ENCODE measurements around the gene COL6A3.

The COL6A3 gene, protein sequence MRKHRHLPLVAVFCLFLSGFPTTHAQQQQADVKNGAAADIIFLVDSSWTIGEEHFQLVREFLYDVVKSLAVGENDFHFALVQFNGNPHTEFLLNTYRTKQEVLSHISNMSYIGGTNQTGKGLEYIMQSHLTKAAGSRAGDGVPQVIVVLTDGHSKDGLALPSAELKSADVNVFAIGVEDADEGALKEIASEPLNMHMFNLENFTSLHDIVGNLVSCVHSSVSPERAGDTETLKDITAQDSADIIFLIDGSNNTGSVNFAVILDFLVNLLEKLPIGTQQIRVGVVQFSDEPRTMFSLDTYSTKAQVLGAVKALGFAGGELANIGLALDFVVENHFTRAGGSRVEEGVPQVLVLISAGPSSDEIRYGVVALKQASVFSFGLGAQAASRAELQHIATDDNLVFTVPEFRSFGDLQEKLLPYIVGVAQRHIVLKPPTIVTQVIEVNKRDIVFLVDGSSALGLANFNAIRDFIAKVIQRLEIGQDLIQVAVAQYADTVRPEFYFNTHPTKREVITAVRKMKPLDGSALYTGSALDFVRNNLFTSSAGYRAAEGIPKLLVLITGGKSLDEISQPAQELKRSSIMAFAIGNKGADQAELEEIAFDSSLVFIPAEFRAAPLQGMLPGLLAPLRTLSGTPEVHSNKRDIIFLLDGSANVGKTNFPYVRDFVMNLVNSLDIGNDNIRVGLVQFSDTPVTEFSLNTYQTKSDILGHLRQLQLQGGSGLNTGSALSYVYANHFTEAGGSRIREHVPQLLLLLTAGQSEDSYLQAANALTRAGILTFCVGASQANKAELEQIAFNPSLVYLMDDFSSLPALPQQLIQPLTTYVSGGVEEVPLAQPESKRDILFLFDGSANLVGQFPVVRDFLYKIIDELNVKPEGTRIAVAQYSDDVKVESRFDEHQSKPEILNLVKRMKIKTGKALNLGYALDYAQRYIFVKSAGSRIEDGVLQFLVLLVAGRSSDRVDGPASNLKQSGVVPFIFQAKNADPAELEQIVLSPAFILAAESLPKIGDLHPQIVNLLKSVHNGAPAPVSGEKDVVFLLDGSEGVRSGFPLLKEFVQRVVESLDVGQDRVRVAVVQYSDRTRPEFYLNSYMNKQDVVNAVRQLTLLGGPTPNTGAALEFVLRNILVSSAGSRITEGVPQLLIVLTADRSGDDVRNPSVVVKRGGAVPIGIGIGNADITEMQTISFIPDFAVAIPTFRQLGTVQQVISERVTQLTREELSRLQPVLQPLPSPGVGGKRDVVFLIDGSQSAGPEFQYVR (N-terminal part only)

DNA sequence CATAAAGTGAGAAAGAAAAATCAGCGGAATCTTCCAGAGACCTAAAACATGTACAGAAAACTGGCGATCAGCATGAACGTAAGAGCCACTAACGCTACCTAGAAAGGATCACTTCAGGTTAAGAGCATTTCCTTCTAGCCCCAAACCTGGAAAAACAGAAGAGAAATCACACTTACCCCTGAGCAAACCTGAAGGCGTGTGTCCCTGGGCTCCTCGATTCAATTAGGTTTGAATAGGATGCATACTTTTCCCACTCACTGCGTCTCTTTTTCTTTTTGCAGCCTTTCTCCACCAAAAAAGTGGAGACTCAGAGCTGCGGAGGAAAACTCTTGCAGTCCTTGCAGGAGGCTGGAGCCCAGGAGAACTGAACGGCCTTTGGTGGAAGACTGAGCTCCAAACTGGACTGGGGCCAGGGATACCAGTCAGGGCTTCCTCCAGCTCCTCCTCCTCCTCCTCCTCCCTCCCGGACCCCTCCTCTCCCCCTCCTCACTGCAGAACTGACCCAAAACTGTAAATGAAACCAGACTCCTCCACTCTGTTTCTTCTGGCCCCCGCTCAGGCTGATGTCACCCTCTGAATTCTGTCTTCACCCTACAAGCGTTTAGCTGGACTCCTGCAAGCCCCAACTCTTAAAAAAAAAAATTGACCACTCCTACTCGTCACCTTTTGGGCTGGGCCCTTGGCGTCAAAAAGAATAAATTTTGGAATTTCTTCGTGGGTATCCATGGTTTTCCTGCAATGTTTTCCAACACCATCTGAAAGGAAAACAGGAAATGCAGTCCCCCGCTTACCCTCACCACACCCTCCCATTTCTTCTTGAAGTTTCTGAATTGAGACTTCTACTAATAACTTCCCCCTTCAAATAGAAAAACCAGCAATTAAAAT is at the start of gene COL6A3:
Gene COL6A3, minus strand, starts transcription at position 388 of the 885 bp plus-strand sequence. CDS start 17,347 bp downstream, outside the sequence.
- Histone ChIP-seq H3K4me1 (ENCODE audit: control insufficient read depth in 5 of 5, insufficient read depth in 5 of 5, low read length in 5 of 5) (peaks cover 0 to 45% (median 29%) of the 10 kb centered on the region in 5 donors), H3K27ac (ENCODE audit: low read depth, low read length) (peak within 1 kb of the TSS; percentile 91), H3K9me3 (ENCODE audit: control insufficient read depth in 5 of 5, low read length in 5 of 5) (no peaks in the 10 kb centered on the region), H3K27me3 (ENCODE audit: control insufficient read depth in 5 of 5, insufficient read depth in 4 of 5, low read length in 5 of 5) (peaks cover 0 to 18% (median 0%) of the 10 kb centered on the region in 5 donors), H3K36me3 (ENCODE audit: control insufficient read depth in 5 of 5, insufficient read depth in 5 of 5, low read length in 5 of 5) (no peaks in the 10 kb centered on the region), H3K4me3 (ENCODE audit: low read depth in 1 of 5, low read length in 5 of 5) (peak within 1 kb of the TSS; percentile 68 to 88 (median 69)), H3K9ac (ENCODE audit: low read length in 5 of 5) (peak within 1 kb of the TSS; percentile 39 to 73 (median 56))

DNA sequence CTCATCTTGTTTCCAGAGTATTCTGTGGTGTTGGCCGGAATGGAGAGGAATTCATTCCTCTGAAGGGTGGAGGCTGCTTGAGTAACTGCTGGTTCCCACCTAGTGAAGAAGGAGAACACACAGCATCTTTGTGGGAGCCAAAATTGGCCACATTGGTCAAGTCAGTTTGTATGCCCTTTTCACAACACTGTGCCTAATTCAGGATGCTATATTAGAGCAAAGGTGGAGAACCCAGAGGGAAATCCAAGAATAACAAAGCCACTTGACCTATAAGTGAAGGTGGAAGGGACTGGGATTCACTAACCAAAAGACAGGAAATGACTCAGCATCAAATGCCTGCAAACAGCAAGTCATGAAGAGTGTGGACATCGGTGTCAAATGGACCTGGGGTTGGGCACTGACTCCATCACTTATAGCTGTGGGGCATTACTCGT is 45.8 kb upstream of the COL6A3 start:
- Histone ChIP-seq H3K9me3 (ENCODE audit: control insufficient read depth in 5 of 5, low read length in 5 of 5) (no peaks in the 10 kb centered on the region), H3K27ac (ENCODE audit: low read depth, low read length) (no peak overlapping the region), H3K9ac (ENCODE audit: low read length in 5 of 5) (no peak overlapping the region), H3K4me3 (ENCODE audit: low read depth in 1 of 5, low read length in 5 of 5) (no peak overlapping the region), H3K27me3 (ENCODE audit: control insufficient read depth in 5 of 5, insufficient read depth in 4 of 5, low read length in 5 of 5) (peaks cover 0 to 4% (median 0%) of the 10 kb centered on the region in 5 donors), H3K4me1 (ENCODE audit: control insufficient read depth in 5 of 5, insufficient read depth in 5 of 5, low read length in 5 of 5) (no peaks in the 10 kb centered on the region), H3K36me3 (ENCODE audit: control insufficient read depth in 5 of 5, insufficient read depth in 5 of 5, low read length in 5 of 5) (no peaks in the 10 kb centered on the region)

DNA sequence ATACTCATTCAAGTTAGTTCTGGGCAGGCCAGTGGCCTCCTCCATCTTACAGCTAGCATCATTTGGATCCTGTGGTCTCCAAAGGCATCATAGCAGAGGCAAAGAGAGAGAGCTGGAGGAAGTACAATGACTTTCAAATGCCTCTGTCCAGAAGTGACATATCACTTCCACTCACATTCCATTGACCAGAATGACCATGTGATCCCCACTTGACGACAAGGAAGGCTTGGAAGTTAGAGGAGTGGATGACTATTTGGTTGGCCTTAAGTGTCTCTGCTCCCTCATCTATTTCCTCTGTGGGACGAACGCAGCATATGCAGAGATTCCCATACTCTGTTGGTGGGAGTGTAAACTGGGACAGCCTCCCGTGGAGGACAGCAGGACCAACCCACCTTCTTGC is 45.3 kb upstream of the COL6A3 start:
- H3K27me3 ChIP-seq (ENCODE audit: control insufficient read depth in 5 of 5, insufficient read depth in 4 of 5, low read length in 5 of 5): peaks cover 0 to 4% (median 0%) of the 10 kb centered on the region in 5 donors
- no peak overlapping the region for H3K27ac ChIP-seq (ENCODE audit: low read depth, low read length)
- H3K4me3 ChIP-seq (ENCODE audit: low read depth in 1 of 5, low read length in 5 of 5): no peak overlapping the region
- H3K36me3 ChIP-seq (ENCODE audit: control insufficient read depth in 5 of 5, insufficient read depth in 5 of 5, low read length in 5 of 5): no peaks in the 10 kb centered on the region
- no peak overlapping the region for H3K9ac ChIP-seq (ENCODE audit: low read length in 5 of 5)
- no peaks in the 10 kb centered on the region for H3K9me3 ChIP-seq (ENCODE audit: control insufficient read depth in 5 of 5, low read length in 5 of 5)
- H3K4me1 ChIP-seq (ENCODE audit: control insufficient read depth in 5 of 5, insufficient read depth in 5 of 5, low read length in 5 of 5): no peaks in the 10 kb centered on the region

DNA sequence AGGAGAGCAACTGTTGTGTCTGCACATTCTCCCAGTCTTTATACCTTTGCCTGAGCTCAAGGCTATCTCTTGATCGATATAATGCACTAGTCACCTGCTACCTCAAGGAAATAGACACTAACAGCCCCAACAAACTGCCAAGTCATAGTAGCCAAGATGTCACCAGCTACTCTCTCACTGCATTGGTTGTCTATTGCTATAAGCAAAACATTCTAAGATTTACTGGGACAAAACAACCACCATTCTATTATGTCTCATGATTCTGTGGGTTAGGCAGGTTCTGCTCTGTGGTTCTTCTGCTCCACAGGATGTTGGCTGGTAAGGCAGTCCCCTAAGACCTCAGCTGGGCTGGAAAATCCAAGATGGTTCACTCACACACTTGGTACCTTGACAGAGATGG is 44.6 kb upstream of the COL6A3 start:
- H3K27me3 ChIP-seq (ENCODE audit: control insufficient read depth in 5 of 5, insufficient read depth in 4 of 5, low read length in 5 of 5): peaks cover 0 to 6% (median 0%) of the 10 kb centered on the region in 5 donors
- H3K9me3 ChIP-seq (ENCODE audit: control insufficient read depth in 5 of 5, low read length in 5 of 5): no peaks in the 10 kb centered on the region
- H3K36me3 ChIP-seq (ENCODE audit: control insufficient read depth in 5 of 5, insufficient read depth in 5 of 5, low read length in 5 of 5): no peaks in the 10 kb centered on the region
- no peak overlapping the region for H3K9ac ChIP-seq (ENCODE audit: low read length in 5 of 5)
- H3K4me3 ChIP-seq (ENCODE audit: low read depth in 1 of 5, low read length in 5 of 5): no peak overlapping the region
- H3K27ac ChIP-seq (ENCODE audit: low read depth, low read length): no peak overlapping the region
- H3K4me1 ChIP-seq (ENCODE audit: control insufficient read depth in 5 of 5, insufficient read depth in 5 of 5, low read length in 5 of 5): no peaks in the 10 kb centered on the region

DNA sequence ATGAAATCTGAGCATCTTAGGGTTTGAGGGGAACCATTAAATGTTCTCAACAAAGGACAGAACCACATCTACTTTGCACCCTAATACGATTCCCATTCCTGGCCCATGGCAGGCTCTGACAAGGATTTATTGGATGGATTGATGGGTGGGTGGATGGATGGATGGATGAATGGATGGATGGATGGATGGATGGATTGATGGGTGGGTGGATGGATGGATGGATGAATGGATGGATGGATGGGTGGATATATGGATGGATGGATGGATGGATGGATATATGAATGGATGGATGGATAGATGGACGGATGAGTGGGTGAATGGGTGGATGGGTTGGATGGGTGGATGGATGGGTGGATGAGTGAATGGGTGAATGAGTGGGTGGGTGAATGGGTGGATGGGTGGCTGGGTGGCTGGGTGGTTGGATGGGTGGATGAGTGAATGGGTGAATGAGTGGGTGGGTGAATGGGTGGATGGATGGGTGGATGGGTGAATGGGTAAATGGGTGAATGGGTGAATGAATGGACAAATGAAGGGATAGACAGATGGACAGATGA is 43.5 kb upstream of the COL6A3 start:
- Histone ChIP-seq H3K4me1 (ENCODE audit: control insufficient read depth in 5 of 5, insufficient read depth in 5 of 5, low read length in 5 of 5) (peaks cover 0 to under 1% (median 0%) of the 10 kb centered on the region in 5 donors), H3K9me3 (ENCODE audit: control insufficient read depth in 5 of 5, low read length in 5 of 5) (no peaks in the 10 kb centered on the region), H3K27me3 (ENCODE audit: control insufficient read depth in 5 of 5, insufficient read depth in 4 of 5, low read length in 5 of 5) (peaks cover 0 to 7% (median 1%) of the 10 kb centered on the region in 5 donors), H3K36me3 (ENCODE audit: control insufficient read depth in 5 of 5, insufficient read depth in 5 of 5, low read length in 5 of 5) (no peaks in the 10 kb centered on the region), H3K4me3 (ENCODE audit: low read depth in 1 of 5, low read length in 5 of 5) (no peak overlapping the region), H3K27ac (ENCODE audit: low read depth, low read length) (no peak overlapping the region), H3K9ac (ENCODE audit: low read length in 5 of 5) (no peak overlapping the region)

DNA sequence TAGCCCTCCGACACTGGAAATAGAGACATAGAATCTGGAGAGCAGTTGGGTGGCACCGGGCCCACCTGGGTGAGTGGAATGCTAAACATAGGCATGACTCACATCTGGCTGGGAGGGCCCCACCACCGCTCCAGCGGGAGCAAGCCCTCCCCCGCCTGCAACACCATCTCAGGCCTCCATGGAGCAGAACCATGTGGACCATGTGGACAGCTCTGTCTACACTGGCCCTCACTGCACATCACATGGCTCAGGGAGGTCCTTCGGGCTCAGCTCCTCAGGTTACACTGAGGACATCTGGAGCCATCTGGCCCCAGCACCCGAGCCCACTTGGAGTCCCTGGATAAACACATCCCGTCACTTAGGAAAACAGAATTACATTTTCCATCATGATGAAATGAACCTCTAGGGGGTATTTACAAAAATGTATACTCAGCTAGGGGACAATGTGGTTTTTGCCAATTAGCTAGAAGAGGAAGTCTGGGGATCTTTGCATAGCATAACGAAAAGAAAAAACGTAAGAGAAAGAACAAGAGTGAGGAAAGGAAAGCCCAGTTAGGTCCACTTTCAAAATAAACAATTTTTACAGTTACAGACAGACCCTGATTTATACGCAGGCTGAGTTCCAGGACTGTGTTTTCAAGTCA is 42.4 kb upstream of the COL6A3 start:
- no peaks in the 10 kb centered on the region for H3K9me3 ChIP-seq (ENCODE audit: control insufficient read depth in 5 of 5, low read length in 5 of 5)
- no peak overlapping the region for H3K4me3 ChIP-seq (ENCODE audit: low read depth in 1 of 5, low read length in 5 of 5)
- H3K27ac ChIP-seq (ENCODE audit: low read depth, low read length): no peak overlapping the region
- no peaks in the 10 kb centered on the region for H3K36me3 ChIP-seq (ENCODE audit: control insufficient read depth in 5 of 5, insufficient read depth in 5 of 5, low read length in 5 of 5)
- H3K27me3 ChIP-seq (ENCODE audit: control insufficient read depth in 5 of 5, insufficient read depth in 4 of 5, low read length in 5 of 5): peaks cover 0 to 16% (median 10%) of the 10 kb centered on the region in 5 donors
- H3K4me1 ChIP-seq (ENCODE audit: control insufficient read depth in 5 of 5, insufficient read depth in 5 of 5, low read length in 5 of 5): peaks cover 1 to 7% (median 4%) of the 10 kb centered on the region in 5 donors
- no peak overlapping the region for H3K9ac ChIP-seq (ENCODE audit: low read length in 5 of 5)

DNA sequence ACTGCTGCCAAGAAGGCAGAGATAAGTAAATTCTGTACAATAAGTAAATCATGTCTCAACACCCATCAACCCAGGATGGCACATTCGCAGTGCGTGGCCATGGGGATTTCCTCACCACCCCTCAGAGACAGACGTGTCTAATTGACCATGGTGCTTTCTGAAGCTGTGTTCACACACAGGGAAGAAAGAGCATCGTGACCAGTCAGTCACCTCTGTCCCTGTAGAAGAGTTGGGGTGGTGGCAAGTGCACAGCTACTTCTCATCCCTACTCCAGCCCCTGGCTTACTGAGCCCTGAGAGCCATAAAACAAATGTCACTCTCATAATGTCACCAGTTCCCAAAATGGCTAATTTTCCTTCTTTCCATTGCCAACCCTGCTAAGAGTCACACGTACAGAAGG is 41.8 kb upstream of the COL6A3 start:
- Histone ChIP-seq H3K4me1 (ENCODE audit: control insufficient read depth in 5 of 5, insufficient read depth in 5 of 5, low read length in 5 of 5) (peaks cover 2 to 8% (median 7%) of the 10 kb centered on the region in 5 donors), H3K9me3 (ENCODE audit: control insufficient read depth in 5 of 5, low read length in 5 of 5) (no peaks in the 10 kb centered on the region), H3K4me3 (ENCODE audit: low read depth in 1 of 5, low read length in 5 of 5) (no peak overlapping the region), H3K36me3 (ENCODE audit: control insufficient read depth in 5 of 5, insufficient read depth in 5 of 5, low read length in 5 of 5) (no peaks in the 10 kb centered on the region), H3K27ac (ENCODE audit: low read depth, low read length) (no peak overlapping the region), H3K9ac (ENCODE audit: low read length in 5 of 5) (no peak overlapping the region), H3K27me3 (ENCODE audit: control insufficient read depth in 5 of 5, insufficient read depth in 4 of 5, low read length in 5 of 5) (peaks cover 0 to 19% (median 11%) of the 10 kb centered on the region in 5 donors)

DNA sequence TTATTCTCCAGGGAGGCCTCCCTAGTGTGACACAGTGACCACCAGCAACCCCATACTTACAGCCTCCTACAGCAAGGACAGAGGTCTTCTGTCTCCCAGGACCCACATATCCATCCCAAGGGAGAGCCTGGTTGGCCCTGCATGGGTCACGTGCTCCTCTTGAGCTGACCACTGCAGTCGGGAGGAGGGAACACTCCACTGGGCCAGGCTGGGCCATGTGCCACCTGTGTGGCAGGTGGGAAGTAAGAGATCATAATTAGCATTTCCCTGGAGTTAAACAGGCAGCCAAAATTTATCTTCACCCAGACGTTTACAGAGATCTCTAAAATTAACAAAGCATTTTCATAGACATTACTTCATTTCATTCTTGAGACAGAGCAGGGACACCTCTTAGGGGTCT is 39.7 kb upstream of the COL6A3 start:
- H3K9me3 ChIP-seq (ENCODE audit: control insufficient read depth in 5 of 5, low read length in 5 of 5): no peaks in the 10 kb centered on the region
- no peaks in the 10 kb centered on the region for H3K36me3 ChIP-seq (ENCODE audit: control insufficient read depth in 5 of 5, insufficient read depth in 5 of 5, low read length in 5 of 5)
- H3K27ac ChIP-seq (ENCODE audit: low read depth, low read length): no peak overlapping the region
- H3K4me1 ChIP-seq (ENCODE audit: control insufficient read depth in 5 of 5, insufficient read depth in 5 of 5, low read length in 5 of 5): peaks cover 4 to 27% (median 21%) of the 10 kb centered on the region in 5 donors
- peaks cover 0 to 29% (median 15%) of the 10 kb centered on the region in 5 donors for H3K27me3 ChIP-seq (ENCODE audit: control insufficient read depth in 5 of 5, insufficient read depth in 4 of 5, low read length in 5 of 5)
- H3K4me3 ChIP-seq (ENCODE audit: low read depth in 1 of 5, low read length in 5 of 5): no peak overlapping the region
- H3K9ac ChIP-seq (ENCODE audit: low read length in 5 of 5): no peak overlapping the region
